ENCODE data around the gene ZFYVE9. TPM values are rescaled to one million over a fixed set of nuclear protein-coding genes. Genes with fewer than 3 reads are reported as not detected.

ZFYVE9 gene
- total RNA-seq, 1 donor from 2014 or later, result 1.9 TPM

GRCh38 chr1:52238887-52239707 lies 97.2 kb downstream of the ZFYVE9 start:
- intact Hi-C loops (cut with micrococcal nuclease), result no loop called here

GRCh38 chr1:52239708-52240001 lies 97.8 kb downstream of the ZFYVE9 start:
- intact Hi-C loops (cut with micrococcal nuclease), result no loop called here

GRCh38 chr1:52240592-52241210 lies 98.8 kb downstream of the ZFYVE9 start:
- intact Hi-C loops (cut with micrococcal nuclease), result no loop called here

- intact Hi-C loops (cut with micrococcal nuclease), result no loop called here
Measured at GRCh38 chr1:52243221-52243987, 101.5 kb downstream of the ZFYVE9 start.

- intact Hi-C loops (cut with micrococcal nuclease), result no loop called here
Measured at GRCh38 chr1:52249831-52250230, 107.9 kb downstream of the ZFYVE9 start.

GRCh38 chr1:52253421-52253820 lies 111.5 kb downstream of the ZFYVE9 start:
- intact Hi-C loops (cut with micrococcal nuclease), result no loop called here

GRCh38 chr1:52259886-52260285 lies 118.0 kb downstream of the ZFYVE9 start:
- intact Hi-C loops (cut with micrococcal nuclease), result no loop called here

GRCh38 chr1:52263153-52263910 lies 121.4 kb downstream of the ZFYVE9 start:
- intact Hi-C loops (cut with micrococcal nuclease), result no loop called here

GRCh38 chr1:52264530-52265115 lies 122.7 kb downstream of the ZFYVE9 start:
- intact Hi-C loops (cut with micrococcal nuclease), result no loop called here

GRCh38 chr1:52266507-52266906 lies 124.6 kb downstream of the ZFYVE9 start:
- intact Hi-C loops (cut with micrococcal nuclease), result no loop called here

GRCh38 chr1:52268372-52268771 lies 126.5 kb downstream of the ZFYVE9 start:
- intact Hi-C loops (cut with micrococcal nuclease), result no loop called here

- intact Hi-C loops (cut with micrococcal nuclease), result no loop called here
Measured at GRCh38 chr1:52281518-52281917, 139.6 kb downstream of the ZFYVE9 start.

- intact Hi-C loops (cut with micrococcal nuclease), result no loop called here
Measured at GRCh38 chr1:52288286-52288685, 146.4 kb downstream of the ZFYVE9 start.

GRCh38 chr1:52294580-52294979 lies 152.7 kb downstream of the ZFYVE9 start:
- intact Hi-C loops (cut with micrococcal nuclease), result loop anchor here (10.0 kb wide), 1 partner anchor 400 kb away; no protein-coding TSS in a partner anchor

- intact Hi-C loops (cut with micrococcal nuclease), result loop anchor here (1.0 to 10.0 kb wide), 2 partner anchors 155 to 402 kb away; no protein-coding TSS in a partner anchor
Measured at GRCh38 chr1:52296345-52296744, 154.5 kb downstream of the ZFYVE9 start.

- intact Hi-C loops (cut with micrococcal nuclease), result no loop called here
Measured at GRCh38 chr1:52305417-52306226, 163.7 kb downstream of the ZFYVE9 start.

- intact Hi-C loops (cut with micrococcal nuclease), result no loop called here
Measured at GRCh38 chr1:52306227-52307006, 164.5 kb downstream of the ZFYVE9 start.

- intact Hi-C loops (cut with micrococcal nuclease), result no loop called here
Measured at GRCh38 chr1:52321061-52321460, 179.2 kb downstream of the ZFYVE9 start.

GRCh38 chr1:52323731-52324130 lies 181.8 kb downstream of the ZFYVE9 start:
- intact Hi-C loops (cut with micrococcal nuclease), result no loop called here
